ENCODE measurements around the gene TLCD2.
A peak's percentile ranks its signal among the peaks of the same experiment; 100 is the strongest.

- TF ChIP-seq POLR2A (IDR thresholded peaks at IDR 0.05) (peak; percentile 35), CTCF (IDR thresholded peaks at IDR 0.05) (no peak), POLR2AphosphoS5 (IDR thresholded peaks at IDR 0.05) (peak; percentile 99)
Measured at GRCh38 chr17:1746975-1747543, 36.9 kb upstream of the TLCD2 start.

Data from prostate gland (tissue), 2 donors.